Pancreas (tissue), 10 donors: ENCODE data around the gene GEMIN2. TPM values are rescaled to one million over a fixed set of nuclear protein-coding genes. Genes with fewer than 3 reads are reported as not detected.
"Not testable (repeated sequence)": the region's sequence is repeated elsewhere in the genome, so short reads cannot be mapped to it uniquely, and the experiment has no call there.

ENCODE experiments used
- ATAC-seq, 4 donors: fragments of 200-7000 bp; cut with Tn5 transposase; one replicate each; pipeline versions ENCODE4 v1.8.0 to v1.9.1; 2020; ENCODE audit warnings: mild to moderate bottlenecking in 4 of 4, moderate library complexity in 4 of 4
- DNase-seq, 6 donors: peaks; one replicate each; pipeline ENCODE4 v3.0.0-alpha.2; 2020
- FAIRE-seq: peaks from 2 replicates; lab custom pipeline; 2012; peaks lifted over from hg19 to GRCh38; lab: Jason Lieb, UNC
- H3K27ac ChIP-seq, 4 donors: fragments of 200-600 bp; sonication (generic); 1 replicate in 3 of 4; 2 replicates in 1 of 4; pipeline versions ENCODE4 v1.5.0 to v1.8.0; 2020
- H3K27me3 ChIP-seq, 4 donors: fragments of 200-600 bp; one replicate each; pipeline ENCODE4 v1.8.0; 2021
- H3K36me3 ChIP-seq, 3 donors: fragments of 200-600 bp; sonication (generic) in 1 of 3; one replicate each; pipeline versions ENCODE4 v1.5.0 to v1.8.0; 2020 to 2021
- H3K4me1 ChIP-seq, 3 donors: fragments of 200-600 bp; one replicate each; pipeline ENCODE4 v1.8.0; 2021
- H3K4me3 ChIP-seq, 4 donors: fragments of 200-600 bp; sonication (generic) in 2 of 4; one replicate each; pipeline versions ENCODE4 v1.5.0 to v1.8.0; 2020 to 2021
- H3K9me3 ChIP-seq, 4 donors: fragments of 200-600 bp; one replicate each; pipeline ENCODE4 v1.8.0; 2021
- CTCF ChIP-seq, 4 donors: fragments of 200-600 bp; sonication (generic) in 3 of 4; IDR thresholded peaks; one replicate each; pipeline versions ENCODE4 v1.5.0 to v1.8.0; 2021; ENCODE audit warnings: antibody characterized with exemption in 4 of 4
- WGBS, 2 donors: extraction: QIAGEN DNeasy Blood & Tissue Kit; methylation state at CpG; one replicate each; pipeline ENCODE4 v1.1.7; 2013; 5-methylcytosine and 5-hydroxymethylcytosine counted together
- intact Hi-C, 3 donors: fragments of 100-400 bp; cut with DNase I; formaldehyde crosslinking; loops; one replicate each; pipeline versions ENCODE4 v1.11.1 to v1.14.2; 2022
- polyA plus RNA-seq, 2 donors: library from polyadenylated mRNA; stranded (reverse); fragments of 200-250 nt; gene quantifications; one replicate each; pipeline ENCODE4 v1.2.3, GENCODE V29; 2013
- total RNA-seq, 6 donors: library from RNA; stranded (reverse); fragmentation: NEBNext Ultra II Directional in 4 of 6; extraction: Animal tissue kit (Norgen Biotek cat#: 25700) in 4 of 6; gene quantifications; one replicate each; pipeline versions ENCODE4 v1.2.1 to v1.2.4, GENCODE V29; 2021 to 2023
- donor health status: healthy with polysubstance abuse.
- donor health status: DM: no; HTN: no; CAD: no; lungs with moderate emphysema.
- donor health status: DM: no; HTN: no; CAD: no.
- donor health status: control.
- donor health status: control.
- donor health status: Bipolar disorder and iron deficiency.
- donor health status: DM: yes; HTN: yes; CAD: no.
- donor health status: DM: no; HTN: no; CAD: no.
- donor health status: DM: no; HTN: no; CAD: no.
- donor health status: DM: yes; HTN: yes; CAD: no.

GEMIN2 gene
- total and polyA plus RNA-seq, 8 donors = 3.1 to 8.8 (median 4.7) TPM

GRCh38 chr14:39109893-39110715 lies 4.0 kb upstream of the GEMIN2 start:
- Histone ChIP-seq H3K27me3 (no peaks in the 10 kb centered on the region), H3K9me3 (no peaks in the 10 kb centered on the region), H3K36me3 (no peaks in the 10 kb centered on the region), H3K4me1 (peaks cover 0 to 11% (median 7%) of the 10 kb centered on the region in 3 donors), H3K27ac (peak overlapping the region; percentile 35 to 70 (median 48)), H3K4me3 (peak overlapping the region in 2 of 4 donors; percentile 7 to 15)
- WGBS, 2 donors = 48 to 57% methylated on average over 12 of the region's 12 CpGs
- intact Hi-C loops = no loop called here
- no peak for FAIRE-seq
- TF ChIP-seq CTCF (IDR thresholded peaks at IDR 0.05) = no peak
- peak in 2 of 6 donors; percentile 30 to 34 for DNase-seq
- peak; percentile 22 to 58 (median 46) for ATAC-seq

- H3K27me3 ChIP-seq = no peaks in the 10 kb centered on the region
- no peak for DNase-seq
- FAIRE-seq = no peak
- 56 to 66% methylated on average over 3 of the region's 3 CpGs for WGBS, 2 donors
- TF ChIP-seq CTCF (IDR thresholded peaks at IDR 0.05) = no peak
- H3K36me3 ChIP-seq = peaks cover 0 to under 1% (median 0%) of the 10 kb centered on the region in 3 donors
- H3K27ac ChIP-seq = peak overlapping the region; percentile 37 to 74 (median 55)
- peak overlapping the region; percentile 27 to 72 (median 66) for H3K4me3 ChIP-seq
- no peaks in the 10 kb centered on the region for H3K9me3 ChIP-seq
- ATAC-seq = peak in 1 of 4 donors; percentile 1
- peaks cover 0 to 11% (median 7%) of the 10 kb centered on the region in 3 donors for H3K4me1 ChIP-seq
- intact Hi-C loops = no loop called here
Measured at GRCh38 chr14:39113685-39114072, 444 bp upstream of the GEMIN2 start.

- Histone ChIP-seq H3K36me3 (peaks cover 0 to 20% (median 5%) of the 10 kb centered on the region in 3 donors), H3K27me3 (no peaks in the 10 kb centered on the region), H3K4me1 (no peaks in the 10 kb centered on the region), H3K27ac (no peak overlapping the region), H3K4me3 (no peak overlapping the region), H3K9me3 (no peaks in the 10 kb centered on the region)
- no peak for FAIRE-seq
- intact Hi-C loops = no loop called here
- no peak for TF ChIP-seq CTCF (IDR thresholded peaks at IDR 0.05)
- 92% methylated on average over 3 of the region's 3 CpGs for WGBS, 2 donors
- ATAC-seq = no peak
- DNase-seq = no peak
Measured at GRCh38 chr14:39122330-39123138, 8.4 kb downstream of the GEMIN2 start.

GRCh38 chr14:39137835-39138234 lies 23.7 kb downstream of the GEMIN2 start:
- H3K4me1 ChIP-seq, H3K9me3 ChIP-seq, DNase-seq, FAIRE-seq, intact Hi-C loops, H3K36me3 ChIP-seq, H3K4me3 ChIP-seq, H3K27ac ChIP-seq, H3K27me3 ChIP-seq, ATAC-seq: not testable (repeated sequence)
- WGBS, 2 donors = 92 to 97% methylated on average over 8 of the region's 8 CpGs

GRCh38 chr14:39138440-39138839 lies 24.3 kb downstream of the GEMIN2 start:
- intact Hi-C loops = no loop called here
- no peak for ATAC-seq
- Histone ChIP-seq H3K9me3 (no peaks in the 10 kb centered on the region), H3K27me3 (no peaks in the 10 kb centered on the region), H3K36me3 (peaks cover 0 to 7% (median 3%) of the 10 kb centered on the region in 3 donors), H3K27ac (no peak overlapping the region), H3K4me3 (no peak overlapping the region), H3K4me1 (no peaks in the 10 kb centered on the region)
- no peak for TF ChIP-seq CTCF (IDR thresholded peaks at IDR 0.05)
- no peak for DNase-seq
- 91 to 92% methylated on average over 1 of the region's 1 CpG for WGBS, 2 donors
- FAIRE-seq = no peak
